B cell (primary cell): ENCODE data around the gene AFF3. TPM values are rescaled to one million over a fixed set of nuclear protein-coding genes. Genes with fewer than 3 reads are reported as not detected.

Source experiments
- ATAC-seq: fragments of 200-7000 bp; cut with Tn5 transposase; one replicate; pipeline ENCODE4 v1.10.0; 2021; ENCODE audit warnings: low read depth, mild to moderate bottlenecking, moderate number of reproducible peaks, moderate library complexity
- CTCF ChIA-PET: fragments of 350-600 bp; sonication (Branson Sonifier 250); formaldehyde crosslinking; loops from one replicate; lab custom pipeline; 2021; ENCODE audit warnings: antibody characterized with exemption, inconsistent platforms; lab: Charles Lee
- POLR2A ChIA-PET: fragments of 350-600 bp; sonication (Branson Sonifier 250); formaldehyde crosslinking; loops from one replicate; lab custom pipeline; 2021; ENCODE audit warnings: antibody characterized with exemption; lab: Charles Lee
- DNase-seq: peaks from one replicate; pipeline ENCODE4 v3.0.0; 2013
- H2AFZ ChIP-seq: 2 replicates; pipeline ENCODE4 v1.6.1; 2012; ENCODE audit warnings: mild to moderate bottlenecking, low read depth, low read length; ENCODE audit not compliant: insufficient read depth, poor library complexity, severe bottlenecking
- H3K27ac ChIP-seq, 2 donors: 1 replicate in 1 of 2; 2 replicates in 1 of 2; pipeline ENCODE4 v1.5.1; 2012 to 2013; ENCODE audit warnings: low read length in 2 of 2, mild to moderate bottlenecking in 2 of 2, moderate library complexity in 1 of 2
- H3K27me3 ChIP-seq, 4 experiments: fragments of 200-600 bp in 1 of 4; sonication (generic) in 1 of 4; replicated peaks in 1 of 4; 1 replicate in 2 of 4; 2 replicates in 2 of 4; pipeline versions ENCODE4 v1.6.1 to v1.7.0; 2013 to 2016; ENCODE audit warnings: low read length in 3 of 4, mild to moderate bottlenecking in 2 of 4, mixed read lengths in 1 of 4, moderate library complexity in 1 of 4; ENCODE audit not compliant: insufficient read depth in 4 of 4, control insufficient read depth in 3 of 4; ENCODE audit errors: control extremely low read depth in 1 of 4
- H3K36me3 ChIP-seq, 2 experiments: replicated peaks in 1 of 2; 1 replicate in 1 of 2; 2 replicates in 1 of 2; pipeline versions ENCODE4 v1.6.1 to v1.7.1; 2013; ENCODE audit warnings: low read length in 1 of 2; ENCODE audit not compliant: insufficient read depth in 2 of 2, control insufficient read depth in 1 of 2; ENCODE audit errors: control extremely low read depth in 1 of 2, extremely low read depth in 1 of 2
- H3K4me1 ChIP-seq, 2 donors: fragments of 200-600 bp in 1 of 2; sonication (generic) in 1 of 2; 1 replicate in 1 of 2; 2 replicates in 1 of 2; pipeline versions ENCODE4 v1.5.1 to v1.6.1; 2013 to 2017; ENCODE audit warnings: low read length in 2 of 2; ENCODE audit not compliant: control insufficient read depth in 2 of 2, insufficient read depth in 2 of 2
- H3K4me2 ChIP-seq: replicated peaks from 2 replicates; pipeline ENCODE3; 2012; ENCODE audit warnings: mild to moderate bottlenecking, low read depth, low read length; ENCODE audit not compliant: poor library complexity, severe bottlenecking
- H3K4me3 ChIP-seq, 5 experiments: fragments of 200-600 bp in 1 of 5; sonication (generic) in 1 of 5; 1 replicate in 3 of 5; 2 replicates in 2 of 5; pipeline versions ENCODE4 v1.5.1 to v1.7.0; 2011 to 2016; ENCODE audit warnings: low read length in 4 of 5, mild to moderate bottlenecking in 4 of 5, low read depth in 2 of 5, control low read depth in 1 of 5, moderate library complexity in 1 of 5; ENCODE audit not compliant: insufficient read depth in 1 of 5; ENCODE audit errors: control extremely low read depth in 1 of 5, extremely low read depth in 1 of 5
- H3K79me2 ChIP-seq: fragments of 200-600 bp; sonication (generic); one replicate; pipeline ENCODE4 v1.6.0; 2016; ENCODE audit warnings: low read length; ENCODE audit not compliant: control insufficient read depth, insufficient read depth
- H3K9ac ChIP-seq: fragments of 200-600 bp; sonication (generic); 2 replicates; pipeline ENCODE4 v1.6.1; 2017; ENCODE audit warnings: mild to moderate bottlenecking, low read length, moderate library complexity
- H3K9me3 ChIP-seq, 3 donors: one replicate each; pipeline versions ENCODE4 v1.6.1 to v1.7.1; 2013; ENCODE audit warnings: low read length in 2 of 3; ENCODE audit not compliant: control insufficient read depth in 2 of 3, insufficient read depth in 1 of 3; ENCODE audit errors: control extremely low read depth in 1 of 3
- H4K20me1 ChIP-seq: 2 replicates; pipeline ENCODE4 v1.6.0; 2012; ENCODE audit warnings: mild to moderate bottlenecking, low read length; ENCODE audit not compliant: insufficient read depth, control insufficient read depth, poor library complexity, severe bottlenecking
- H3K27ac Mint-ChIP-seq: one replicate; pipeline ENCODE4 v1.8.0; 2021; ENCODE audit warnings: mixed read lengths
- H3K27me3 Mint-ChIP-seq: one replicate; pipeline ENCODE4 v1.8.0; 2021; ENCODE audit warnings: mixed read lengths
- H3K4me1 Mint-ChIP-seq: one replicate; pipeline ENCODE4 v1.8.0; 2021; ENCODE audit warnings: mixed read lengths
- H3K4me3 Mint-ChIP-seq: one replicate; pipeline ENCODE4 v1.8.0; 2021; ENCODE audit warnings: mixed read lengths
- H3K9me3 Mint-ChIP-seq: one replicate; pipeline ENCODE4 v1.8.0; 2022; ENCODE audit warnings: mixed read lengths; ENCODE audit not compliant: insufficient read depth
- CTCF ChIP-seq: fragments of 200-600 bp; IDR thresholded peaks from one replicate; pipeline ENCODE4 v1.8.0; 2022; ENCODE audit warnings: antibody characterized with exemption, mild to moderate bottlenecking
- EZH2 ChIP-seq: IDR thresholded peaks from 2 replicates; pipeline ENCODE4 v1.6.1; 2012; ENCODE audit warnings: borderline replicate concordance, low read depth, mild to moderate bottlenecking, moderate library complexity, low read length; ENCODE audit not compliant: insufficient read depth, poor library complexity, severe bottlenecking
- WGBS: methylation state at CpG from one replicate; pipeline ENCODE4 v1.1.5; 2013; ENCODE audit warnings: missing lambda C conversion rate; ENCODE audit not compliant: insufficient coverage; 5-methylcytosine and 5-hydroxymethylcytosine counted together
- intact Hi-C: fragments of 100-400 bp; cut with micrococcal nuclease; formaldehyde crosslinking; loops from one replicate; pipeline ENCODE4 v1.10.0; 2022
- polyA plus RNA-seq: library from polyadenylated mRNA; depleted of rRNA; stranded (reverse); fragments of >200 nt; gene quantifications from 2 replicates; pipeline ENCODE4 v1.2.3, GENCODE V29; 2012
- total RNA-seq, 2 donors: library from RNA; stranded (reverse); fragments of 120-200 nt in 1 of 2; gene quantifications; 1 replicate in 1 of 2; 2 replicates in 1 of 2; pipeline versions ENCODE4 v1.2.3 to v1.2.4, GENCODE V29; 2013 to 2022

The AFF3 gene
- total and polyA plus RNA-seq, 2 donors (not counting 1 experiment from before 2014, with no cell fraction given) = 117 to 830 TPM

- no peak overlapping the region for H3K9ac ChIP-seq
- peaks cover 79% of the 10 kb centered on the region for H3K79me2 ChIP-seq
- intact Hi-C loops = no loop called here
- H3K27ac Mint-ChIP-seq = no peak overlapping the region
- no peak overlapping the region for H3K4me3 ChIP-seq
- no peaks in the 10 kb centered on the region for H3K4me1 Mint-ChIP-seq
- no peaks in the 10 kb centered on the region for H3K4me1 ChIP-seq
- no peak overlapping the region for H3K4me2 ChIP-seq
- no CpG with 5 or more reads among the region's 2 CpGs for WGBS
- no peaks in the 10 kb centered on the region for H3K9me3 ChIP-seq
- H2AFZ ChIP-seq = no peak overlapping the region
- no peak overlapping the region for H3K4me3 Mint-ChIP-seq
- no peak overlapping the region for H3K27ac ChIP-seq
- peaks cover 9 to 36% of the 10 kb centered on the region in 2 experiments for H3K36me3 ChIP-seq
- H3K9me3 Mint-ChIP-seq = no peaks in the 10 kb centered on the region
- ATAC-seq = no peak
- peaks cover 50% of the 10 kb centered on the region for H4K20me1 ChIP-seq
- H3K27me3 ChIP-seq = no peaks in the 10 kb centered on the region
- DNase-seq = no peak
- POLR2A ChIA-PET = no interaction called here
- TF ChIP-seq CTCF (no peak), EZH2 (no peak)
- CTCF ChIA-PET = interaction anchor here (0.8 to 2.2 kb wide), 3 partner anchors 423 to 444 kb away, joined by 3 to 12 read pairs (median 6); no protein-coding TSS in a partner anchor
- H3K27me3 Mint-ChIP-seq = no peaks in the 10 kb centered on the region
These were observed 323.5 kb downstream of the AFF3 start for GRCh38 chr2:99818842-99819241.

GRCh38 chr2:99816908-99817307 lies 325.5 kb downstream of the AFF3 start:
- peak overlapping the region; percentile 43 for H3K27ac Mint-ChIP-seq
- CTCF ChIA-PET = no interaction called here
- H3K4me3 Mint-ChIP-seq = no peak overlapping the region
- no peaks in the 10 kb centered on the region for H3K9me3 ChIP-seq
- POLR2A ChIA-PET = no interaction called here
- no peak overlapping the region for H3K4me2 ChIP-seq
- TF ChIP-seq CTCF = no peak
- no peak for TF ChIP-seq EZH2
- H3K9ac ChIP-seq = no peak overlapping the region
- H3K4me3 ChIP-seq = no peak overlapping the region
- 98% methylated on average over 5 of the region's 5 CpGs for WGBS
- H3K79me2 ChIP-seq = peaks cover 82% of the 10 kb centered on the region
- no peaks in the 10 kb centered on the region for H3K9me3 Mint-ChIP-seq
- H3K4me1 ChIP-seq = no peaks in the 10 kb centered on the region
- no peaks in the 10 kb centered on the region for H3K4me1 Mint-ChIP-seq
- no peak for DNase-seq
- H3K36me3 ChIP-seq = peaks cover 3 to 24% of the 10 kb centered on the region in 2 experiments
- H3K27ac ChIP-seq = no peak overlapping the region
- no peaks in the 10 kb centered on the region for H3K27me3 ChIP-seq
- no peak for ATAC-seq
- H4K20me1 ChIP-seq = peaks cover 68% of the 10 kb centered on the region
- intact Hi-C loops = no loop called here
- no peak overlapping the region for H2AFZ ChIP-seq
- H3K27me3 Mint-ChIP-seq = no peaks in the 10 kb centered on the region
